Mucosa of gallbladder (tissue), 1 donor: ENCODE data around the gene IST1. TPM values are rescaled to one million over a fixed set of nuclear protein-coding genes. Genes with fewer than 3 reads are reported as not detected.

Experiments used
- DNase-seq: peaks from one replicate; pipeline ENCODE4 v3.0.0-alpha.2; 2020; ENCODE audit warnings: low spot score
- total RNA-seq: library from RNA; stranded (reverse); gene quantifications from one replicate; pipeline ENCODE4 v1.2.1, GENCODE V29; 2021
- donor health status: DM: no; HTN: no; CAD: no.

IST1 gene
- total RNA-seq, 1 donor from 2014 or later = 225 TPM

GRCh38 chr16:71917900-71918299, 22.6 kb downstream of the IST1 start:
- no peak for DNase-seq

- DNase-seq = no peak
These were observed 23.7 kb downstream of the IST1 start for GRCh38 chr16:71919035-71919434.

DNA sequence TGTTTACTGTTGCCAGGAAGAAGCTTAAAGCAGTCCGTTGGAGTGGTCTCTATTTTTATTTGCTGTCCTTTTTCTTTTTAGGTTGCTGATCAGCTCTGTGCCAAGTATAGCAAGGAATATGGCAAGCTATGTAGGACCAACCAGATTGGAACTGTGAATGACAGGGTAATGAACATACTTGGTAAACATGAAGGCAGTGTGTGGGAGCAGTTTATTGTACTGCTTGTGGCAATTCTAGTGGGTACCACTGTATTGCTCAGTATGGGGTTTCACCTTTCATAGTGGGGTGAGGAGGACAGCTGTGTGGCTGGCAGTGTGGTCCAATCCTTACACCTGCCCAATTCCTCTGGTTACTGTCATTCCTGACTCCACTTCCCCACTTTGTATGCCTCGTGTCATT, 25.3 kb downstream of the IST1 start:
- DNase-seq = no peak

DNA sequence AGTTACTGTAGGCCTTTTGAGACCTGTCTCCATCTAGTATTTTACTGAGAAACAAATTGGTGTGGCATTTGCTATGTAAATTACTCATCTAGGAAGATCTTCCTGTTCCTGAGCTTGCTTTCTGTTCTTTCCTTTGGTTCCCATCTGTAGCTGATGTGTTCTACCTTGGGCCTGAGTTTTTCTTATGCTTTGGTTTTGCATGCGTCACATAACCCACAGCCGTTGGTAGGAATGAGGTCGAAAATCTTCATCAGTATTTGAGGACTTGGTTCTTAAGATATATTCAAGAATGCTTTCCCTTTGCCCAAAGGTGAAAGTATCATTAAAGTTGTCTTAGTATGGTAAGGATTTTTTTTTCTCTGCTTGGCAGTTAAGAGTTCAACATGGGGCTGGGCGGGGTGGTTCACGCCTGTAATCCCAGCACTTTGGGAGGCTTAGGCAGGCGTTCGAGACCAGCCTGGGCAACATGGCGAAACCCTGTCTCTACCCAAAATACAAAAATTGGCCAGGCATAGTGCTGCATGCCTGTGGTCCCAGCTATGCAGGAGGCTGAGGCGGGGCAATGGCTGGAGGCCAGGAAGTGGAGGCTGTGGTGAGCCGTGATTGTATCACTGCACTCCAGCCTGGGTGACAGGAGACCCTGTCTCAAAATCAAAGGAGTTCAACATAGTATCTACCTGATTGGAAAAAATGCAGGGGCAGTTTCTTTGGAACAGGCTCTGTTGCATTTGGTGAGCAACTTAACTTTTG, 28.8 kb downstream of the IST1 start:
- DNase-seq = no peak

- no peak for DNase-seq
These were observed 29.4 kb downstream of the IST1 start for GRCh38 chr16:71924710-71925109.

- peak; percentile 58 for DNase-seq
These were observed 32.1 kb downstream of the IST1 start for GRCh38 chr16:71927383-71927782.

GRCh38 chr16:71927787-71928186, 32.5 kb downstream of the IST1 start:
- DNase-seq = no peak

- no peak for DNase-seq
These were observed 33.7 kb downstream of the IST1 start for GRCh38 chr16:71929048-71929447.

- no peak for DNase-seq
These were observed 34.8 kb downstream of the IST1 start for GRCh38 chr16:71930013-71930563.

- DNase-seq = no peak
These were observed 35.7 kb downstream of the IST1 start for GRCh38 chr16:71931001-71931400.

- no peak for DNase-seq
These were observed 36.3 kb downstream of the IST1 start for GRCh38 chr16:71931599-71931998.

GRCh38 chr16:71933017-71933416, 37.7 kb downstream of the IST1 start:
- no peak for DNase-seq

DNA sequence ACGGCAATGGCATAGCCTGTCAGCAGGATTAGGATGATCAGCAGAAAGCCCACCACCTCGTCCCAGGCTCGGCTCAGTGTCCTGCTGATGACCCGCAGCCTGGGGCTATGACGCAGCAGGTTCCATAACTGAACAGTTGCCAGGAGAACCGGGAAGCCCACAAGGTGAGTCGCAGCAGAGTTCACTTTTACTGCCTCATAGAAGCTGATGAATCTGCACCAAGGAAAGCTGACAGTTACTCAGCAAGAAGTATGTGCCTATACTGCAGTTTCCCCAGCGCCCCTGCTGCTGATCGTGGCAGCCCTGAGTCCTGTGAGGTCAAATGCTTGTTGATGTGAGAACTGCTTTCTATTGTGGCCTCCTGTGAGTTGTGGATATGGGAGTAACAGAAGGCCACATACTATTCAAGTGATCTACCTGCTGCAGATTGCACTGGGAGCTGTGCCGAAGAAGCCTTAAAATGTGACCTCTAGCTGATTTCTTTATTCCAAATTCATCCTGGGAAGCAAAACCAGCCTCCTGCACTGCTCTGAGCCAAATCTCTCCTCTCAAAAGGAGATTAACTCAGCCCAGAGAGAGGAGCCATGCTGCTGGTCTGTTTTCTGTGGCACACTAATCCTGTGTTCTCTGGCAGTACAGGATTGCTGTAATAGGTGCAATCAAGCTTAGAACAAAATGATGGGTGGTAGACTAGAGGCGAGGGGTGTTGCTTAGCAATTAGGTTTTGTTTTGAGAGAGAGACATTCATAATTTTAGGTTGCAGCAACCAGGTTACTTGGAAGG, 38.8 kb downstream of the IST1 start:
- no peak for DNase-seq

DNA sequence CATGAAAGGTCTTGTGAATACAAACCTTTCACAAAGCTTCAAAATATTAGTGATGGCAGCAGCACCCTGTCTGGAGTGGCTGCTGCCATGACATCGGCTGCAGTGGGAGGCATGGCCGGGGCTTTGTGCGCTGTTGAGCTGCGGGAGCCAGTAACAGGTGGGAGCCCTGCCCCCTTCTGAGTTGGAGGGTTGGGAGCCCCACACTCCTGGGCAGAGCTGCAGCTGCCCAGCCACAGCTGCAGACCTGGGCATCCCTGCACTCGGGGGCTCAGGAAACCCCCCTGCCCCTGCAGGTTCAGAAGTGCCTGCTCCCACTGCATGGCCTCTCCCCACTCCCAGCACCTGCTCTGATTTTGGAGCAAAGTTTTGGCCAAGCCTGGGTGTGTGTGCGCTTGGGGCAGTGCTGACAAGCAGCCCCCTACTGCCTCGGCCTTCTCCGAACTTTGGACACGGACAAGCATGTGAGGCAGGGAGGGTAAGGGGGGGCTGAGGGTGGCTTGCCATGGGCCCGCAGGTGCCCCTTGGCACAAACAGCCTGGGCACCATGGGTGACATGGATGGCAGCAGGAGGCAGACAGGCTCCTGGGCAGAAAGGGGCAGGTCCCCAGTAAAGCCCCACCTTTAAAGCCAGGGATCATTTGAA, 42.7 kb downstream of the IST1 start:
- DNase-seq = no peak

- DNase-seq = no peak
These were observed 48.6 kb downstream of the IST1 start for GRCh38 chr16:71943887-71944286.

GRCh38 chr16:71945616-71946015, 50.3 kb downstream of the IST1 start:
- no peak for DNase-seq

DNA sequence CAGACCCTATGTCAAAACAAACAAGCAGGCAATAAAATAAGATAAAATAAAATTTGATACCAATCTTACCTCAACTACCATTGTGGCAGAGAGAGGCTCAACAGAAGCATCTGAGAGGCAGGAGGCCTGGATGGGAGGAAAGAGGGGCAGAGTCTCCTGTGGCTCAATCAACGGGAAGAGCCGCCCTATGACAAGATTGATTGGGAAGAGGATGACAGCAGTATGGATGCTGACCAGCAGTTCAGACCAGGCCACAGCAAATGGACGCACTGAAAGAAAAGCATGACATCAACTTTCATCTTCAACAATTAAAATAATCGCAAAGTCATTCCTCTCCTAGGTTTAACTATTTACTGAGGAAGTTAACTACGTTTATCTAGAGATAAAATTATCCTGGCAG, 57.5 kb downstream of the IST1 start:
- no peak for DNase-seq

DNA sequence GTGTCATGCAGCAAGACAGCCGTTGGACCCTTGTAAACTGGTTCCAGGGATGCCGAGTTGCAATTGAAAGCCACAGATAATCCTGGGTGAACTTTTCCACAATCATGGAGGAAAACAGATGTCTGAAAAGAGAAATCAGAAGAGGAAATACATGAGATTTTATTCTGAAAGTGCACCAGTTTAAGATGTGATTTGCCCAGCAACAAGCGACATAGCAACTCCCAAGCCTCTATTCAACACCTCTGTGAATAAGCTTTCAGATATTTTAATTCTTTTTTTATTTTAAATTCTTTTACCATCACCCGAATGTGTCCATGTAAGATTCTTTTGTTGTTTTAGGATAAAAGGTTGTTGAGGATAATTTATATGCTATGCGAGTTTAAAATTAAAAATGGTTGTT, 58.8 kb downstream of the IST1 start:
- no peak for DNase-seq

DNA sequence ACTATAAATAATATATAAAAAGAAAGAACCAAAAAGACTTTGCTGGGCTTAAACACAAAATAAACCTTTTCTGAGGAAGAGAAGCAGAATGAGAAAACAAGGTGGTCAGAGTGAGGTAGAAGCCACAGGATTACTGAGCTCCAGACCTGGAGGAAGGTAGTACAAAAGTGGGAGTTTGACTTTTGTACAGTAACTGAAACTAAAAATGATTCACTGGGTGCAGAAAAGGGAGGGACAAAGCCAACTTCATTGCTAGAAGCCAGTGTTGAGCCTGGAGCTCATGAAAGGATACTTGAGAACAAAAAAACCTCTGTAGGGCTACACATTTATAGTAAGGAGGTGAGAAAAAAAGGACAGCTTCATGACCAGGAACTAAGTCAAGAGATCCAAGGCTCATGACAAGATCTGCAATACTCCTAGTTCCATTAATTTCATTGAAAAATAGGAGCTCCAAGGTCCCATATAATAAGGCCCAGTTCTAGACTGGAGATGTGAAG, 59.4 kb downstream of the IST1 start:
- no peak for DNase-seq

- no peak for DNase-seq
These were observed 61.2 kb downstream of the IST1 start for GRCh38 chr16:71956486-71956885.

- DNase-seq = peak; percentile 84
These were observed 66.0 kb downstream of the IST1 start for GRCh38 chr16:71961066-71962039.
